ENCODE results near the gene OR6B3.
"Not testable (repeated sequence)": the region's sequence is repeated elsewhere in the genome, so short reads cannot be mapped to it uniquely, and the experiment has no call there.

The OR6B3 gene

DNA sequence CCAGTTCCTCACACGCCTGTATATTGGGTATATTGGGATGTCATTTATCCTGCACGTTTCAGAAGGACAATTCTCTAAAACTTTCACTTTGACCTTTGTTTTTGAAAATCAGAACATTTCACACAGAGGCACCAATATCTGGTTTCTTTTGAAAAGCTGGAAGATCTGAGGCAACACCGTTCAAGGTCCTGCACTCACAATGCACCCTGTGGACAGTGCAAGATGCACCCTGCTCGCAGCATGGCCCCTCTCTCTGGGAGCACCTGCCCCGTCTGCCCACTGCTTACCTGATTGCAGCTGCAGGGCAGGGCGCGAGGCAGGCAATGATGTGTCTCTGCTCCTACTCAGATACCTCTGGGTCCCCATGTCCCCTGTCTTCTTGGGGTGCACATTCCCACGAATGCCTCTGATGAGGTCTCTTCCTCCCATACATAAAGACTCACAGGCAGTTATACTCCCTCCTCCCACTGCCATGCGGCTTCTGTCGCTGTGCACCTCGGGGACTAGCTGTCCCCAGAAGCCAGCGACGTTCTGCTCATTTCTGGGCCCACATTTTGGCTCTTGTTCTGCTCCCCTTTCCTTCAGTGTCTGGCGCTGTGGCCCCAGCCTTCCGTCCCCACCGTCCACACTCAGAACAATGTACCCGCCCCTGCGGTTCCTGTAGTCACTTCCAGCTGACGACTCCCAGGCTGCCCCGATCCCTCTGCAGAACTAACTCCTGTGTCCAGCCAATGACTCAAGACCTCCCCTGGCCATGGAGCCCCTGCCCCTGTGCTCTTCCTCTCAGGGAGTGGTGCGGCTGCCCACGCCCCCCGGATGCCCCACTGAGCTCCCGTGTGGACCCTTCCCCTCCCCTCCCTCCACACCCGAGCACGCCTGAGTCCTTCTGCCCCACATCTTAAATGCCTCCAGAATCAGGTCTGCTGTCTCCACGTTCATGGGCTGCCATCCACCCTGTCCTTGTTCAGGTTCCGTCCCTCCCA lies at the start of gene OR6B3:
Gene OR6B3 (minus strand): TSS at position 349 of the 983 bp plus-strand sequence.
- DNase-seq, result no peak

DNA sequence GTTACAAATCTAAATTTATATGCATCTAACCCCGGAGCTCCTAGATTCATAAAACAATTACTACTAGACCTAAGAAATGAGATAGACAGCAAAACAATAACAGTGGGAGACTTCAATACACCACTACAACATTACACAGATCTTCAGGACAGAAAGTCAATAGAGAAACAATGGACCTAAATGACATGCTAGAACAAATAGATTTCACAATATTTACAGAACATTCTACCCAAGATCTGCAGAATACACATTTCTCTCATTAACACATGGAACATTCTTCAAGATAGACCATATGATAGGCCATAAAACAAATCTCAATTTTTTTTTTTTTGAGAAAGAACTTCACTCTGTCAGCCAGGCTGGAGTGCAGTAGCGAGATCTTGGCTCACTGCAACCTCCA lies 45.0 kb upstream of the OR6B3 start:
- no peak for DNase-seq

DNA sequence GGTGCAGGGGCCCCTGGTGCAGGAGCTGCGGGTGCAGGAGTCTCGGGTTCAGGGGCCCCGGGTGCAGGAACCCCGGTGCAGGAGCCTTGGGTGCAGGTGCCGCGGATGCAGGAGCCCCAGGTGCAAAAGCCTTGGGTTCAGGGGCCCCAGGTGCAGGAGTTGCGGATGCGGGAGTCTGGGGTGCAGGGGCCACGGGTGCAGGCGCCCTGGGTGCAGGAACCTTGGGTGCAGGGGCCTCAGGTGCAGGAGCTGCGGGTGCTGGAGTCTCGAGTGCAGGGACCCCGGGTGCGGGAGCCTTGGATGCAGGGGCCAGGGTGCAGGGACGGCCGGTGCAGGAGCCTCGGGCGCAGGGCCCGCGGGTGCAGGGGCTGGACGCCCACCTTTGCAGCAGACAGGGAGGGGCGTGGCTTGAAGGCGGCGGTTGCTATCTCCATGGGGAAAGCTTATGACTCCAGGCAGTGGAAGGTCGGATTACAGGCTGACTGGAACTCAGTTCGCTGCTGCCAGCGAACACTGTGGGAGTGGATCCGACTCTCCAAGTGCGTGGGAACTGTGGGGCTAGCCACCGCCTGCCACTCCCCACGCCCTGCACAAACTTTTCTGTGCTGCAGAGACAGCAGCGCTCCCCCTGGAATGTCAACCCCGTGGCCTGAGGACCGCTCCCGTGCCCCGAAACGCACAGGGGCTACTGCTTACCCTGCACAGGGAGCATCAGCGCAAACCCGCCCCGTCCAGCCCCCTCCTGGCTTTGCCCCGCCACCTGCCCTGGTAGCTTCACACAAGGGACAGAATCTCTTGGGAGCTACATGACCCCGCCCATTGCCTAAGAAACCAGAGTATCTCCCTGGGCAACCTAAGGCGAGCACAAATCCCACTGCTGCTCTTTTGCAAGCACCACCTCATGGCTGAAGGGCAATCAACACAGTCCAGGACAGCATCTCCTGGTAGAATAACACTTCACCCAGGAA lies 42.5 kb upstream of the OR6B3 start:
- no peak for DNase-seq

DNA sequence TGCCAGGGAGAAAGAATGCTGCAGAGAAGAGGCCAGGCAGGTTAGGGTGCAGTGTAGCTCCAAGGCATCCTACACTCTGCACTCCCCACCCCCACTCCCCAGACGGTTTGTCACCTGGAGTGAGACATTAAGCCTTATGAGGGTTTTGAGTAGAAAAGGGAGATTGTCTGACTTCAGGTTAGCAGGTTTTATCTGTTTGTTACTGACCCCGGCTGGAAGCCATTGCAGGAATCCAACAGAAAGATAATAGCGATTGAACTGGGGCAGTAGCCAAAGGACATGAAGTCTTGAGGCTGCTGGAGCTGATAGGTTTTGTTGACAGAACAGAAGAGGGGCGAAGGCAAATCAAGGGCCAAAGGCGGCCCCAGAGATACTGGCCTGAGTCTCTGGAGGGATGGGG lies 36.0 kb upstream of the OR6B3 start:
- DNase-seq, result no peak

DNA sequence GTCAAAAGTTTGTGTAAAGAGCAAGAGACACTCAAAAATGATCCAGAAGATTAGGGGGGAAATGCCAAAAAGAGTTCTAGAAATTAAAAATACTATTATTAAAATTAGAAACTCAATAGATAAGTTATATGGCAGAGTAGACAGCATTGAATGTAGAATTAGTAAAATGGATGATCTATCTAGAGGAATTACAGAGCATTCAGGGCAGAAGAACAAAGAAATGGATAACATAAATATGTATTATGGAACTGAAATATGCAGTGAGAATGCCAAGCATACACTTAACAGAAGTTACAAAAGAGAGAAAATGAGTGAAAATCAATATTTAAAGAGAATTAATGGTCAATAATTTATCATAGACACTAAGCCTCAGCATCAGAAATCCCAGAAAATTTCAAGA lies 33.2 kb upstream of the OR6B3 start:
- no peak for DNase-seq

DNA sequence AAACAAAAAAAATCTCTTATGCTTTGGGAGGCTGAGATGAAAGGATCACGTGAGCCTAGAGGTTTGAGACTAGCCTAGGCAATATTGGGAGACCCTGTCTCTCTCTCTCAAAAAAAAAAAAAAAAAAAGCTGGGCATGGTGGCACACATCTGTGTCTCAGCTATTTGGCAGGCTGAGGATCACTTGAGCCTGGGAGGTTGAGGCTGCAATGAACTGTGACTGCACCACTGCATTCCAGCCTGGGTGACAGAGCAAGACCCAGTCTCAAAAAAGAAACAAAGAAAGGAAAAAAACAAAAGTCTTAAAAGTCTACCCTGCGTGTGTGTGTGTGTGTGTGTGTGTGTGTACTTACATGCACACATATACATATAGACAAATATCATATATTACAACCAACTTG lies 25.3 kb upstream of the OR6B3 start:
- no peak for DNase-seq

DNA sequence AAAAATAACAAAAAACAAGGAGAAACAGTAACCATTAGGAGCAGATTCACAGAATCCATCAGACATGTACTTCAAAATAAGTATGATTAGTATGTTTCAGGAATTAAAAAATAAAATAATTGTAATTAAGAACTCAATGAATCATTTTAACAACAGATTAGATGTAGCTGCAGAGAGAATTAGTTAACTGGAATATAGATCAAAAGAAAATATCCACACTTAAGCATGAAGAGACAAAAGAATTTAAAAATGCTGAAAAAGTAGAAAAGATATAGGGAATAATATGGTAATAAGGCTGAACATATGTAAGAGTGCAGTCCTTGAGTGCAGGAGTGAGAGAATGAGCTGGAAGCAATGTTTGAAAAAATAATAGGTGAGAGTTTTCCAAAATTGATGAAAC lies 24.1 kb upstream of the OR6B3 start:
- DNase-seq, result no peak

DNA sequence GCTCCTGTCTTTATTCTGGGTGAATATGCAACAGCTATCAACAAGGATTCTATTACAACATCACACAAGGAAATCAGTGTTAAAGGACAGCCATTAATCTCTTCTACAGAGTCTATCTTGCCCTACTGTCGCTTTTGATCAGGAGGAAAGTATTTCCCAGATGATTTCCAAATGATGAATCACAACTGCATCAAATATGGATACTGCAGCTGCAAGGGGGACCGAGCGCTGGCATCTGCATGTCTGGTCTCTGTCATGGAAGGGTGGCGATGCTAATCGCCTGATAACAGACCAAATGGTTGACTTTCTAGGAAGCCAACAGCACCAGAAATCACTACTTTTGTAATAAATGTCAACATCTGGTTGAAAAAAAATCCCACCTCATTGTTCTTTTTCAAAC lies 21.2 kb upstream of the OR6B3 start:
- DNase-seq, result no peak

DNA sequence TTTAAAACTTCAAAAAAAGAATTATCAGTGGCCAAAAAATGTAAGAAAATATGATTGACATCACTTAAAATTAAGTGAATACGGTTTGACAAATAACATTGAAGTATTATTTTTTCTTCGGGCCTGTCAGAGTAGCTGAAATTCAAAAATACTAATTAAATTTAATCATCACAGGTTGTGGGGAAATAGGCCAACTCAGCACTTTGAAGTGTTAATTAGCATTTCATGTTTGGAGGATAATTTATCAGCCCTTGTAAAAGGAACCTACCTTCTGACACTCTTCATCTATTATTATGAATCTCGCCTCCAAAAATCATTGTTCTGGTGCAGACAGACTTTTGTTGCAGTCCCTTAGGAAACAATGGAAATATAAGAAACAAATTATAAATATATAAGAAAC lies 17.6 kb upstream of the OR6B3 start:
- DNase-seq, result no peak

DNA sequence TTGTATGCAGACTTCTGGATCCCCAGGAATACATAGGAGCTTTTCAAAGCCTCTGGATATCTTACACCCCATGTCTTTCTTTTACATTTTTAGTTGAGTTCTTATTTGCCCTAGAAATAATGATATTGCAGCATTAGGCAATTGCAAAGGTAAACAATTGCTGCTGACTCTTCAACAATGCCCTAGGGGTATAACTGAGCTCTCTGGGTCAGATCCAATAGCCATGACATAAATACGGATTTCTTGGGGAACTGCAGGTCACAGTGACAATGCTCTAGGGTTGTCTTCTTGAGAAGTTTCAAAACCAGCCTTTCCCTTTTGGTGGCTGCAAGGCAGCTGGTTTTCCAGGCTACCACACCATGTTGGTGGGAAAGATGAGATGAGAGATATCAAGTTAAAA lies 16.5 kb upstream of the OR6B3 start:
- DNase-seq, result no peak

DNA sequence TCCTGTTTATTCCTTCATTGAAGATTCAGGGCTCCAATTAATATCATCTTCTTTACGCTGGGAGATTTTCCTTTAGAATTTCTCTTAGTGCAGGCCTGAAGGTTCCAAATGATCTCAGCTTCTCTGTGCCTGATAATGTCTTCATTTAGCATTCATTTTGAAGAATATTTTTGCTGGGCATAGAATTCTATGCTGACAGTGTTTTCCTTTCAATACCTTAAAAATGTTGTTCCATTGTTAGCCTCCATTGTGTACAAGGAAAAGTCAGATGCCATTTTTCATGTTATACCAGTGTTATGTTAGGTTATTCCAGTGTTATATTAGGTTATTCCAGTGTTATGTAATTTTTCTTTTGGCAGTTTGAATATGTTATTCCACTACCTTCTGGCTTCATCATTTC lies 14.9 kb upstream of the OR6B3 start:
- DNase-seq, result no peak

DNA sequence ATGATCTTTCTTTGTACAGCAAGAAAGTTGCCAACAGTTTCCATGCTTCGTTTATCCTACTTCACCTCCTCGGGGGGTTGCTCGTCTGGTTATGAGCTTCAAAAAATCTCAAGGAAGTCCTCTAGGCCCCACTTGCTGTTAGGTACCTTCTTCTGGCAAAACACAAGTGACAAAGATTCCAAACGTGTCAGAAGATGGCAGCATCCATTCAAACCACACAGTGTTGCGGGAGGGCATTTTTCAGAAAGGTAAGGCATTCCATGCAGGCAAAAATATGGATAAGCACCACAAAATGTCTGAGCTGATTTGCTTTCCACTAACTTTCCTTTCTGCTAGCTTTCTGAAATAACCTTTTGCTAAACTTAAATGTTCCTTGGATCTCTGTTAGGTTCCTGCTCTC lies 13.2 kb upstream of the OR6B3 start:
- no peak for DNase-seq

DNA sequence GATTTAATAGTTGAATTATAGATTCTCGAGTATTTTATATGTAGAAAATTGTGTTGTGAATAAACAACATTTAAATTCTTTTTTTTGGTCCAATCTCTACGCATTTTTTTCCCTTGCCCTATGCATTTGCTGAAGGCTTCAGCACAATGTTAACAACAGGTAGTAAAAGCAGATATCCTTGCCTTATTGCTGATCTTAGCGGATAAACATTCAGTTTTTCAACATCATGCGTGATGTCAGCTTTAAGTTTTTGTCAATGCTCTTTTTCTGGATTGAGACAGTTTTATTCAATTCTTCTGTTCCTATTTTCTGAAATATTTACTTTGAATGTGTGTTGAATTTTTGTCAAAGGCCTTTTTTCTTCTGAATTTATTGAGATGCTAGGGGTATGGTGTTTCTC lies 11.6 kb upstream of the OR6B3 start:
- DNase-seq, result no peak

DNA sequence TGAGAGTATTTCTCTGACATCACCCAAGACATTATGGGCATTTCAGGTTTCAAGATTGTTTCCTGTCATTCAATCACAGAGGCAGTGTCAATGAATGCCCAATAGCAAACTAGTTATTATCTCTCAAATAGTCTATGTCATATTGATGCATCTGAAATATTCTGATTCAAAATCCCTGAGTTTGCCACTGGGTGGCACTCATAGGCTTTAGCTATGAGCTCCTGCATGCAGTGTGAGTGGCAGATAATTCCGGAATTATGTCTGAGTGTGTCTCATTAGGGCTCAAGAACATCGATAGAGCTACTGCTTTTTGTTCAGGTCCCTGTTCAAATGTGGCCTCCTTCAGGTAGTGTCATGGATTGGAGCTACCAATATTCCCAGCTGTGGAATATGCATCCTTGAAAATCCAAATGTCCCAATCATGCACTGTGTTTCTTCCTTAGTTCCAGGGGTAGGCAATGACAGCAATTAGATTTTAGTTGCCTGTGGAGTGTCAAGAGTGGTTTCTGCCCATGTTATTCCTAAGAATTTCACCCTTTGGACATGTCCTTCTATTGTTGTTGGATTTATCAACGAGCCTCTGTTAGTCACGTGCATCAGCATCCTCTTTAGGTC lies 7.8 kb upstream of the OR6B3 start:
- peak; percentile 58 for DNase-seq

DNA sequence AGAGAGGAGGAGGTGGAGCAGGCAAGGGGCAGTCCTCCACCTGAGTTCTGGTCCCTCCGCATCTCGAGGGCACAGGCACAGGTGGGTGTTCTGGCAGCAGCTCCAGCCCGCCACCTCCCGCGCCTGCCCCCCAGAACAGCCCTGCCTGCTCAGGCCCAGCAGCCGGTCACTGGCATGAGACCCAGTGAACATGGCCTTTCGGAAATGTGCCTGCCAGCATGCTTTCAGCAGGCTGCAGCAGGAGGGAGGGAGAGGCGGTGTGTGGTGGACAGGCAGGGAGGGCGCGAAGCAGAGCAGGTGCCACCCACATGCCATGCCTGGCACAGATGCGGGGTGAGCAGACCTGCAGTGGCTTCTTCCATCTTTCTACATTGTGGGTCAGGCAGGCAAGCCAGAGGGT lies 3.4 kb upstream of the OR6B3 start:
- no peak for DNase-seq

DNA sequence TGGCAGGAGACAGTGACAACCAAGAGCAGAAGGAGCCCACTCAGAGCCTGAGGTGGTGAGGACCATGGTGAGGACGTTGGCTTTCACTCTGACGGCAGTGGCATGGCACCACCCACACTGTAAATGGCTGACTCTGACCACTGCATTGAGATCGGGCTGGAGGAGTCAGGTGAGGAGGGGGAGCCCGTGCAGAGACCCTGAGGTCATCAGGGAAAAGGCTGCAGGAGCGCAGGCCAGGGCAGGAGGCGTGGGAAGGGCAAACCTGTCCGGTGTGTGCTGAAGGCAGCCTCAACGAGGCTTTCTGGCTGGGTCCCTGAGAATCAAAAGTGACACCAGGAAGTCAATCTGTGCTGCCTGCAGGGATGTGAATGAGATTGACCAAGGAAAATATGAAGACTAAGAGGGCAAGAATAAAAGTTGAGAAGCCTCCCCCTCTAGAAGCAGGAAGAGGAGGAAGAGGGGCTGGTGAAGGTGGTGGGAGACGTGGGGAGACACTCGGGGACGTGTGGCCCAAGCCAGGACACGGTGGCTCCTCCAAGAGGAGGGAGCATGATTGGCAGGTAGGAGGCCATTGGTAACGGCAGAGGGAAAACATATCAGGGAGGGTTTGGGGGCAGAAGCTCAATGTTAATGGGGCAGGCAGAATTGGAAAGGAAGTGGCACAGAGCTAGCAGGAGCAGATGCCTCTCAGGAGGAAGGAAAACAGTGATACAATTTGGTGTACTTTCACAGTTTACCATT lies 2.0 kb upstream of the OR6B3 start:
- DNase-seq, result no peak

DNA sequence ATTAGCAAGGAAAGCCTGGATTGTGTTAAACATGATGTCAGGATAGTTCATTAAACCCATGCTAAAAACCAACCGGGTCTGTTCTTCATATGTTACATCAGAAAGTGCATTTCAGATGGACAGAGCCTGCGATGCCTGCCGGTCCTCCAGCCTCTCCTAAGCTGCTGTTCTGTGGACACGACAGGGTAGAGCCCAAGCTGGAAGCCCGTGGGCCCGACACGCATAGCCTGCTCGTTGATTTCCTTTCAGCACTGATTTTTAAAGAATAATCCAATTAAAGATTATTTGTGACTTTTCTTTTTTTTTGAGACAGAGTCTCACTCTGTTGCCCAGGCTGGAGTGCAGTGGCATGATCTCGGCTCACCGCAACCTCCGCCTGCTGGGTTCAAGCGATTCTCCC lies 797 bp downstream of the OR6B3 start:
- no peak for DNase-seq

DNA sequence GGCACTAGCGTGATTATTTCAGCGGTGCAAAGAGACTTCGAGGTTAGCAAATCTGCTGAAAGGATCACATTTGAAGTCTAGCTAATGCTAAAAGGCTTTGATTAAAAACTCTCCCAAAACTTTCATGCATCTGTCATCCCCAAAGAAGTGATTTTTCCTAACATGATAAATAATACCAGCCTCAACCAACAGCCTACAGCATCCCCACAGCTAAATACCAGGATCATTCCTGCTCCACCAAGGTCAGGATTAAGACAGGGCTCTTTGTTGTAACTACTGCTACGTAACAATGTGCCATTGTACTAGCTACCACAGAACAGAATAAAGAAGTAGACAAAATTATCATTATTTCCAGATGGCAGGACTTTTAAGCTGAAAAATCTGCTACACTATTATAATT lies 1.6 kb downstream of the OR6B3 start:
- DNase-seq, result no peak

DNA sequence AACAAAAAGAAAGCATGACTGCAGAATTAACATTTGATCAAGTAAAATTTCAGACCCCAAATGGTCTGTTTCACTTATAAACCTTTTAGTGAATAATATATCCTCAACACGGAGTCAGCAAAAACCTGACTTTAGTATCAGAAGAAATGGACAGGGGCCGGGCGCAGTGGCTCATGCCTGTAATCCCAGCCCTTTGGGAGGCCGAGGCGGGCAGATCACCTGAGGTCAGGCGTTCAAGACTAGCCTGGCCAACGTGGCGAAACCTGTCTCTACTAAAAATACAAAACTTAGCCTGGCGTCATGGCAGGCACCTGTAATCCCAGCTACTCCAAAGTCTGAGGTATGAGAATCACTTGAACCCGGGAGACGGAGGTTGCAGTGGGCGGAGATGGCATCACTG lies 3.0 kb downstream of the OR6B3 start:
- DNase-seq, result no peak

DNA sequence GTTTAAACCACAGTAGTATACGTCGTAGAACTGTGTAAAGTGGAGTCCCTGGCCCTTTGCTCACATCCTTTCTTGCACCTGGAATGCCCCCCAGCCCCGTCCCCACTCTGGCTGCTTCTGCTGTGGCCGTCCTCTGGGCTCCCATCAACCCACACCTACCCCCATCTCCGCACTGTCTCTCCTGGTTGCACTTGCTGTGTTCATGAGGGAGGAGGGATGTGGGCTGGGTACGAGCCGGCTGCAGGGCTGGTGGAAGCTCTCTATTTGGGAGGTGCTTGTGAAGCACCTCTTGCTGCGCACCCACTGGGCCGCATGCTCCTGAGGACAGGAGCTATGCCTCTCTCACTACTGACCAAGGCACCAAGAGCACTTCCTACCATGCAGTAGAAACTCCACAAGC lies 5.1 kb downstream of the OR6B3 start:
- no peak for DNase-seq

DNA sequence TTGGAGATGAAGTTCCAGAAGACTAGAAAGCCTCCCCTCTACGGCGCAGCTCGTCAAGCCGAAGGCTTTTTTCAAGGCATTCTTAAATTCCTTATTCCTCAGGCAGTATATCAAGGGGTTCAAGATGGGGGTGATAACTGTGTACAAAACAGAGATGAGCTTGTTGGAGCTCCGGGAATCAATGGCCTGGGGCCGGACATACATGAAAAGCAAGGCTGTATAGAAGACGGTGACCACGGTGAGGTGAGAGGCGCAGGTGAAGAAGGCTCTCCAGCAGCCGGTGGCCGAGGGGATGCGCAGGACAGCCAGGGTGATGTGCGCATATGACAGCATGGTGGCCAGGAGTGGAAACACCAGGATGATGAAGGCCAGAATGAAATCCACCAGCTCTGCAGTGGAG lies 8.2 kb downstream of the OR6B3 start:
- no peak for DNase-seq

DNA sequence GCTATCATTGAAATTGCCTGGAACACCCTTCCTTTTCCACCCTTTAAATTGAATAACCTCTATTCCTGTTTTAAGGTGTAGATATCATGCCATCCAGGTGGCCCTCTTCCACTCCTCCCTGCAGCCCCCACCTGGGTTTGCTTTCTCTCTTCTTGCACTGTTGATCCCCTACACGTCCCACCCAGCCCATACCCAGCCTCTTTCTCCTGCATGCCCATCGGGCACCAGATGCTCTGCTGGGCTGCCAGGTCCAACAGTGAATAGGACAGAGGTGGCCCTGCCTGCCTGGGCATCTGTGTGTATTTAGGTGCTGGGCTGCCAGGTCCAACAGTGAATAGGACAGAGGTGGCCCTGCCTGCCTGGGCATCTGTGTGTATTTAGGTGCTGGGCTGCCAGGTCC lies 9.2 kb downstream of the OR6B3 start:
- not testable (repeated sequence) for DNase-seq
